Fibroblast of skin of left quadriceps (primary cell): Measurements from ENCODE around the gene DTNA.
"Not testable (repeated sequence)": the region's sequence is repeated elsewhere in the genome, so short reads cannot be mapped to it uniquely, and the experiment has no call there.

Source experiments
- DNase-seq, 2 experiments: peaks; one replicate each; pipeline ENCODE4 v3.0.0-alpha.2; 2013; ENCODE audit warnings: low read depth in 2 of 2

DTNA gene

GRCh38 chr18:34709750-34710441, at the start of gene DTNA:
Gene DTNA (plus strand): TSS chr18:34710298. CDS start chr18:34755977, 45,679 bp downstream.
- peak; percentile 94 to 95 for DNase-seq

GRCh38 chr18:34660572-34660971, 49.5 kb upstream of the DTNA start:
- DNase-seq = no peak

GRCh38 chr18:34661464-34662087, 48.5 kb upstream of the DTNA start:
- peak; percentile 24 to 37 for DNase-seq

GRCh38 chr18:34676816-34677574, 33.1 kb upstream of the DTNA start:
- no peak for DNase-seq

GRCh38 chr18:34689750-34690149, 20.3 kb upstream of the DTNA start:
- not testable (repeated sequence) for DNase-seq

GRCh38 chr18:34691614-34692013, 18.5 kb upstream of the DTNA start:
- no peak for DNase-seq

- DNase-seq = no peak
Observed at GRCh38 chr18:34694591-34695165, 15.4 kb upstream of the DTNA start.

GRCh38 chr18:34695310-34695709, 14.8 kb upstream of the DTNA start:
- DNase-seq = no peak

- DNase-seq = no peak
Observed at GRCh38 chr18:34696671-34697070, 13.4 kb upstream of the DTNA start.

GRCh38 chr18:34697233-34697632, 12.9 kb upstream of the DTNA start:
- no peak for DNase-seq

- DNase-seq = no peak
Observed at GRCh38 chr18:34697891-34698290, 12.2 kb upstream of the DTNA start.

- no peak for DNase-seq
Observed at GRCh38 chr18:34701911-34702310, 8.2 kb upstream of the DTNA start.

- no peak for DNase-seq
Observed at GRCh38 chr18:34702814-34703213, 7.3 kb upstream of the DTNA start.

- no peak for DNase-seq
Observed at GRCh38 chr18:34704074-34704473, 6.0 kb upstream of the DTNA start.

GRCh38 chr18:34704823-34705222, 5.3 kb upstream of the DTNA start:
- DNase-seq = no peak

- peak; percentile 95 for DNase-seq
Observed at GRCh38 chr18:34707670-34708069, 2.4 kb upstream of the DTNA start.

GRCh38 chr18:34709104-34709503, 994 bp upstream of the DTNA start:
- peak; percentile 74 to 78 for DNase-seq

GRCh38 chr18:34710458-34710914, 388 bp downstream of the DTNA start:
- peak; percentile 72 to 76 for DNase-seq

GRCh38 chr18:34710934-34711333, 836 bp downstream of the DTNA start:
- no peak for DNase-seq

- not testable (repeated sequence) for DNase-seq
Observed at GRCh38 chr18:34716111-34716510, 6.0 kb downstream of the DTNA start.

GRCh38 chr18:34718610-34719009, 8.5 kb downstream of the DTNA start:
- DNase-seq = no peak

- no peak for DNase-seq
Observed at GRCh38 chr18:34720220-34720619, 10.1 kb downstream of the DTNA start.
